ENCODE measurements around the gene CRY2. TPM values are rescaled to one million over a fixed set of nuclear protein-coding genes. Genes with fewer than 3 reads are reported as not detected.
"Not testable (repeated sequence)": the region's sequence is repeated elsewhere in the genome, so short reads cannot be mapped to it uniquely, and the experiment has no call there.

Gene CRY2
- total and polyA plus RNA-seq, 12 donors = 16.8 to 131 (median 86.6) TPM

DNA sequence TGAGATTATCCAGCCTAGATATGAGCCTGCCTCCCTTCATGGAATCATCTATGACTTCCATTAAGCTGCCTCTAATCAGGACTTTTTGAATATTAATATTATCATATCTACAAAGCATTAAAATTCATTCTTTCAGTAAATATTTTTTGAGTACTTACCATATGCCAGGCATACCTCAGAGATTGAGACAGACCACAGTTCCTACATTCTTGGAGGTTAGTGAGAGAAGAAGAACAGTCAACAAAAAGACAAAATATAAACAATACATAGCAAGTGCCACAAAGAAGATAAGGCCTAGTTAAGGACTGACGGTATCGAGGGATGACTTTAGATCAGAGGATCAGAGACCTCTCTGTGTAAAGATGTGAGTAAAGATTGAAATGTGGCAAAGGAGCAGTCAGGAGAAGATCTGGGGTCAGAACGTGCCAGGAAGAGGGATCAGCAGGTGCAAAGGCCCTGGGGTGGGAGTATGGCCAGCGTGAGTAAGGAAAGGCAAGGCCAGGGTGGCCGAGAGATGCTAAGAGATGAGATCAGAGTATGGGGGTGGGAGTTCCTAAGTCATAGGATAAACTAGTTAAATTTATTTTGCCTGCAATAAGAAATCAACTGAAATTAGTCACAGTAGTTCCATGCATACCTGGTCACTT is 26.9 kb upstream of the CRY2 start:
- Histone ChIP-seq H3K36me3 (no peaks in the 10 kb centered on the region), H3K4me1 (peaks cover 0 to 6% (median 0%) of the 10 kb centered on the region in 9 donors), H3K9me3 (no peaks in the 10 kb centered on the region), H3K27ac (no peak overlapping the region), H3K27me3 (no peaks in the 10 kb centered on the region), H3K4me3 (no peak overlapping the region)
- DNase-seq (no peak), ATAC-seq (no peak)
- 94 to 96% methylated on average over 5 of the region's 5 CpGs for WGBS, 2 donors
- intact Hi-C loops (cut with DNase I) = no loop called here
- TF ChIP-seq, protein P1, sequence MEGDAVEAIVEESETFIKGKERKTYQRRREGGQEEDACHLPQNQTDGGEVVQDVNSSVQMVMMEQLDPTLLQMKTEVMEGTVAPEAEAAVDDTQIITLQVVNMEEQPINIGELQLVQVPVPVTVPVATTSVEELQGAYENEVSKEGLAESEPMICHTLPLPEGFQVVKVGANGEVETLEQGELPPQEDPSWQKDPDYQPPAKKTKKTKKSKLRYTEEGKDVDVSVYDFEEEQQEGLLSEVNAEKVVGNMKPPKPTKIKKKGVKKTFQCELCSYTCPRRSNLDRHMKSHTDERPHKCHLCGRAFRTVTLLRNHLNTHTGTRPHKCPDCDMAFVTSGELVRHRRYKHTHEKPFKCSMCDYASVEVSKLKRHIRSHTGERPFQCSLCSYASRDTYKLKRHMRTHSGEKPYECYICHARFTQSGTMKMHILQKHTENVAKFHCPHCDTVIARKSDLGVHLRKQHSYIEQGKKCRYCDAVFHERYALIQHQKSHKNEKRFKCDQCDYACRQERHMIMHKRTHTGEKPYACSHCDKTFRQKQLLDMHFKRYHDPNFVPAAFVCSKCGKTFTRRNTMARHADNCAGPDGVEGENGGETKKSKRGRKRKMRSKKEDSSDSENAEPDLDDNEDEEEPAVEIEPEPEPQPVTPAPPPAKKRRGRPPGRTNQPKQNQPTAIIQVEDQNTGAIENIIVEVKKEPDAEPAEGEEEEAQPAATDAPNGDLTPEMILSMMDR (IDR thresholded peaks at IDR 0.05) = no peak

DNA sequence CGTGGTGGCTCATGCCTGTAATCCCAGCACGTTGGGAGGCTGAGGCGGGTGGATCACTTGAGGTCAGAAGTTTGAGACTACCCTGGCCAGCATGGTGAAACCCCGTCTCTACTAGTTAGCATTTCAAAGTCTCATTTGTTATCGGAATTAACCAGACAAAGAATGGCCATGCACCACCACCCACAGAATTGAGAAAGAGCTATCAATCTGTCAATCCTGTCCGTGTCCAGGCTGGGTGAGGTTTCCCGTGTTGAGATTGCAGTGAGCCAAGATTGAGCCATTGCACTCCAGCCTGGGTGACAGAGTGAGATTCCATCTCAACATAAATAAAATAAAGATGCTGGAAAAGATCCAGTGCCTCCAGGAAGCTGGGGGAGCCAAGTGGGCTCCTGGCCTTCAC is 20.8 kb upstream of the CRY2 start:
- intact Hi-C loops (cut with DNase I); H3K4me3 ChIP-seq: not testable (repeated sequence)
- 52 to 69% methylated on average over 7 of the region's 7 CpGs for WGBS, 2 donors

DNA sequence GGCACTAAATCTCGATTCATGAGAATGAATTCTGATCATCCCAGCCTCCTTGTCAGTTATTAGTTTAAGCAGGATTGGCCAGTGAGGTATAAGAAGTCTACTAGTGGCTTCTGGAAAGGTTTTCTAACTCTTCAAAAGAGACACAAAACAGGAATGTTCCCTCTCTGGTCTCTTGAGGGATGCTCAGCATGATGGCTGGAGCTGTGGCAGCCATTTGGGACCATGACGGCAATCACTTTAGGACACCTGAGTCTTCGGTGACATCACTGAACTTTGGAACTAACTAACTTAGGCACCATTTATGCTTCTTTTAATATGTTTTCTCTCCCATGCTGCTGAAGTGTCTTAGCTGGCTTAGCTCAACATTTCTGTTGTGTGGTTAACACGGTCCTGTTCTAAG is 20.2 kb upstream of the CRY2 start:
- TF ChIP-seq, protein P1 (IDR thresholded peaks at IDR 0.05) = no peak
- WGBS, 2 donors = 95 to 99% methylated on average over 4 of the region's 4 CpGs
- intact Hi-C loops (cut with DNase I) = no loop called here
- Histone ChIP-seq H3K4me1 (peaks cover 0 to 6% (median 0%) of the 10 kb centered on the region in 9 donors), H3K27ac (no peak overlapping the region), H3K36me3 (no peaks in the 10 kb centered on the region), H3K9me3 (no peaks in the 10 kb centered on the region), H3K4me3 (no peak overlapping the region), H3K27me3 (peaks cover 0 to 9% (median 0%) of the 10 kb centered on the region in 7 donors)
- no peak for DNase-seq
- no peak for ATAC-seq

More for the DNA sequence above, 20.8 kb upstream of the CRY2 start:
- not testable (repeated sequence) for ATAC-seq, H3K27me3 ChIP-seq, H3K27ac ChIP-seq, DNase-seq, H3K9me3 ChIP-seq, H3K4me1 ChIP-seq, H3K36me3 ChIP-seq

DNA sequence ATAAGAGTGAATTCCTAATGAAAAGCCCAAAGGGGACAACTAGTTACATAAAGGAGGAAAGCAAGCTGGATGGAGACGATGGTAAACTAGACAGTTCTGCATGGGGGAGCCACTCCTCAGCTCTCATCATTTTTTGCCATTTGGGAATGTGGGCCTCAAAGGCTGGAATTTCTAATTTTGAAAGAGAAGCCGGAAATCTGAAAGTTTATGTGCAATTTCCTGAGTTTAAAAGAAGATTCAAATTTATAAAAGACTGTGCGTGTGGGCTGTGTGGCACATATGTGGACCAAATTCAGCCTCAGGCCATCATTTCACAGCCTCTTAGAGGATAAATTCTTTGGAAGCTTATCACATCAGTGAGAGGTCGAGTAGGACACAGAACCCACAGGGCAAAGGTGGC is 18.3 kb upstream of the CRY2 start:
- TF ChIP-seq, protein P1 (IDR thresholded peaks at IDR 0.05) = no peak
- H3K27me3 ChIP-seq = peaks cover 0 to 9% (median 0%) of the 10 kb centered on the region in 7 donors
- no peak overlapping the region for H3K27ac ChIP-seq
- ATAC-seq (no peak), DNase-seq (no peak)
- H3K36me3 ChIP-seq = no peaks in the 10 kb centered on the region
- intact Hi-C loops (cut with DNase I) = no loop called here
- no peaks in the 10 kb centered on the region for H3K9me3 ChIP-seq
- H3K4me1 ChIP-seq = peaks cover 0 to 1% (median 0%) of the 10 kb centered on the region in 9 donors
- H3K4me3 ChIP-seq = no peak overlapping the region
- 63 to 72% methylated on average over 4 of the region's 4 CpGs for WGBS, 2 donors

DNA sequence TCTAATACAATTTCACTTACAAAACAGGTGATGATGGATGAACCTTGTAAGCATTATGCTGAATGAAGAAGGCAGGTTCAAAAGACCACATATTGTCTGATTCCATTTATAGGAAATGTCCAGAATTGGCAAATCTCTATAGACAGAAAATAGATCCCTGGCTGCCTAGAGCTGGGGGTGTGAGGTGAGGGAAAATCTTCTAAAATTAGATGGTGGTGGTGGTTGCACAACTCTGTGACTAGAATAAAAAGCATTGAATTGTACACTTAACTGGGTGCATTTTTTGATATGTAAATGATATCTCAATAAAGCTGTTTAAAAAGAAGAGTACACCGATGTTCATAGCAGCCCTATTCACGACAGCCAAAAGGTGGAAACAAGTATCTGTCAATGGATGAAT is 16.7 kb upstream of the CRY2 start:
- ATAC-seq (no peak), DNase-seq (no peak)
- WGBS, 2 donors = 83 to 92% methylated on average over 2 of the region's 2 CpGs
- Histone ChIP-seq H3K4me3 (no peak overlapping the region), H3K27ac (no peak overlapping the region), H3K36me3 (no peaks in the 10 kb centered on the region), H3K9me3 (no peaks in the 10 kb centered on the region), H3K27me3 (peaks cover 0 to 9% (median 0%) of the 10 kb centered on the region in 7 donors), H3K4me1 (peaks cover 0 to 4% (median 0%) of the 10 kb centered on the region in 9 donors)
- TF ChIP-seq, protein P1 (IDR thresholded peaks at IDR 0.05) = no peak
- intact Hi-C loops (cut with DNase I) = no loop called here

Measured in heart right ventricle (tissue), 16 donors.